Heart right ventricle (tissue), 16 donors: Measurements from ENCODE around the gene CISD1. TPM values are rescaled to one million over a fixed set of nuclear protein-coding genes. Genes with fewer than 3 reads are reported as not detected.
"Not testable (repeated sequence)": the region's sequence is repeated elsewhere in the genome, so short reads cannot be mapped to it uniquely, and the experiment has no call there.

Experiments used
- ATAC-seq, 8 donors: fragments of 200-7000 bp; cut with Tn5 transposase; one replicate each; pipeline ENCODE4 v1.9.1; 2020; ENCODE audit warnings: mild to moderate bottlenecking in 8 of 8, moderate library complexity in 8 of 8, moderate number of reproducible peaks in 1 of 8
- DNase-seq, 2 donors: peaks; one replicate each; pipeline ENCODE4 v3.0.0-alpha.2; 2020
- H3K27ac ChIP-seq, 10 donors: fragments of 200-600 bp; sonication (generic) in 2 of 10; one replicate each; pipeline versions ENCODE4 v1.5.0 to v1.8.0; 2020 to 2022; ENCODE audit warnings: mild to moderate bottlenecking in 3 of 10
- H3K27me3 ChIP-seq, 7 donors: fragments of 200-600 bp; one replicate each; pipeline ENCODE4 v1.8.0; 2021 to 2022; ENCODE audit warnings: mild to moderate bottlenecking in 2 of 7
- H3K36me3 ChIP-seq, 9 donors: fragments of 200-600 bp; sonication (generic) in 1 of 9; one replicate each; pipeline versions ENCODE4 v1.5.0 to v1.8.0; 2020 to 2022; ENCODE audit warnings: mild to moderate bottlenecking in 2 of 9
- H3K4me1 ChIP-seq, 9 donors: fragments of 200-600 bp; sonication (generic) in 1 of 9; one replicate each; pipeline versions ENCODE4 v1.5.0 to v1.8.0; 2020 to 2022; ENCODE audit warnings: mild to moderate bottlenecking in 4 of 9
- H3K4me3 ChIP-seq, 10 donors: fragments of 200-600 bp; sonication (generic) in 2 of 10; one replicate each; pipeline versions ENCODE4 v1.5.0 to v1.8.0; 2020 to 2022; ENCODE audit warnings: mild to moderate bottlenecking in 7 of 10, moderate library complexity in 2 of 10
- H3K9me3 ChIP-seq, 11 donors: fragments of 200-600 bp in 10 of 11; sonication (generic) in 2 of 11; one replicate each; pipeline versions ENCODE4 v1.5.0 to v1.8.0; 2013 to 2022; ENCODE audit warnings: mild to moderate bottlenecking in 2 of 11, control low read depth in 1 of 11, moderate library complexity in 1 of 11
- CTCF ChIP-seq, 9 donors: fragments of 200-600 bp; sonication (generic) in 2 of 9; IDR thresholded peaks; one replicate each; pipeline versions ENCODE4 v1.5.0 to v1.8.0; 2021 to 2022; ENCODE audit warnings: antibody characterized with exemption in 9 of 9, mild to moderate bottlenecking in 5 of 9, moderate library complexity in 1 of 9
- WGBS, 2 donors: extraction: QIAGEN DNeasy Blood & Tissue Kit; methylation state at CpG; one replicate each; pipeline ENCODE4 v1.1.7; 2013; ENCODE audit warnings: inconsistent platforms in 1 of 2; 5-methylcytosine and 5-hydroxymethylcytosine counted together
- intact Hi-C, 10 donors: fragments of 100-400 bp; cut with DNase I; formaldehyde crosslinking; loops; one replicate each; pipeline versions ENCODE4 v1.11.1 to v1.14.2; 2022
- polyA plus RNA-seq, 2 donors: library from polyadenylated mRNA; stranded (reverse); fragments of 200-250 nt; gene quantifications; one replicate each; pipeline ENCODE4 v1.2.3, GENCODE V29; 2013
- total RNA-seq, 10 donors: library from RNA; stranded (reverse); fragmentation: NEBNext Ultra II Directional in 3 of 10; extraction: Animal tissue kit (Norgen Biotek cat#: 25700) in 3 of 10; gene quantifications; one replicate each; pipeline versions ENCODE4 v1.2.1 to v1.2.4, GENCODE V29; 2021 to 2023
- donor health status: Arrhythmogenic right ventricular cardiomyopathy.
- donor health status: ischemic (EF 13 %, LVEDD 7.1; RV severe dilation, severe dysfunction).
- donor health status: healthy with polysubstance abuse.
- donor health status: DM: no; HTN: yes; CAD: no.
- donor health status: DM: no; HTN: no; CAD: no.
- donor health status: ischemic (EF 25% LVEDD 6.9; RV normal size, moderate dysfunction).
- donor health status: ischemic (EF 25% LVEDD 5.7; RV mildly dilated, moderate dysfunction).
- donor health status: healthy.
- donor health status: DM: yes; HTN: yes; CAD: no.
- donor health status: Ischemic cardiomyopathy.
- donor health status: ischemic (EF 35%, LVEDD 5.7; RV mildly dilated, moderate dysfunction).
- donor health status: nonischemic (EF 11% LVEDD 7.7; RV severe dilation, severe dysfunction).
- donor health status: DM: yes; HTN: yes; CAD: no.
- donor health status: PGD.
- donor health status: ischemic (EF 29% LVEDD 5.4; RV normal size, mild dysfunction).
- donor health status: nonischemic (EF 23%, LVEDD 6.1; RV moderate dilation, normal function).

CISD1 gene
- total and polyA plus RNA-seq, 12 donors, result 34.4 to 204 (median 173) TPM

GRCh38 chr10:58241346-58241745 is 27.6 kb upstream of the CISD1 start:
- Histone ChIP-seq H3K27me3 (no peaks in the 10 kb centered on the region), H3K4me3 (no peak overlapping the region), H3K27ac (no peak overlapping the region), H3K9me3 (peaks cover 0 to 6% (median 0%) of the 10 kb centered on the region in 11 donors), H3K36me3 (peaks cover 0 to 13% (median 0%) of the 10 kb centered on the region in 9 donors), H3K4me1 (peaks cover 0 to 25% (median 9%) of the 10 kb centered on the region in 9 donors)
- no peak for TF ChIP-seq CTCF (IDR thresholded peaks at IDR 0.05)
- intact Hi-C loops, result no loop called here
- ATAC-seq, result no peak
- WGBS, 2 donors, result 97% methylated on average over 3 of the region's 3 CpGs
- no peak for DNase-seq

GRCh38 chr10:58243269-58243668 is 25.7 kb upstream of the CISD1 start:
- no peak for TF ChIP-seq CTCF (IDR thresholded peaks at IDR 0.05)
- intact Hi-C loops, result no loop called here
- peaks cover 0 to 25% (median 9%) of the 10 kb centered on the region in 9 donors for H3K4me1 ChIP-seq
- peaks cover 0 to 12% (median 0%) of the 10 kb centered on the region in 11 donors for H3K9me3 ChIP-seq
- no peak overlapping the region for H3K27ac ChIP-seq
- WGBS, 2 donors, result 98% methylated on average over 18 of the region's 18 CpGs
- H3K27me3 ChIP-seq, result no peaks in the 10 kb centered on the region
- ATAC-seq (no peak), DNase-seq (no peak)
- no peak overlapping the region for H3K4me3 ChIP-seq
- H3K36me3 ChIP-seq, result no peaks in the 10 kb centered on the region

- H3K27me3 ChIP-seq, intact Hi-C loops, H3K36me3 ChIP-seq, H3K27ac ChIP-seq, DNase-seq, H3K4me3 ChIP-seq, ATAC-seq: not testable (repeated sequence)
- Histone ChIP-seq H3K9me3 (peaks cover 0 to 12% (median 0%) of the 10 kb centered on the region in 11 donors), H3K4me1 (peaks cover 0 to 25% (median 5%) of the 10 kb centered on the region in 9 donors)
- WGBS, 2 donors, result 95 to 99% methylated on average over 29 to 31 of the region's 31 CpGs
These were observed 25.2 kb upstream of the CISD1 start for GRCh38 chr10:58243801-58244200.

- WGBS, 2 donors, result 98 to 99% methylated on average over 20 to 22 of the region's 28 CpGs
- Histone ChIP-seq H3K9me3 (peaks cover 0 to 12% (median 0%) of the 10 kb centered on the region in 11 donors), H3K4me1 (peaks cover 0 to 22% (median 4%) of the 10 kb centered on the region in 9 donors)
- ATAC-seq, H3K27me3 ChIP-seq, H3K27ac ChIP-seq, H3K36me3 ChIP-seq, intact Hi-C loops, DNase-seq, H3K4me3 ChIP-seq: not testable (repeated sequence)
These were observed 24.7 kb upstream of the CISD1 start for GRCh38 chr10:58244242-58244641.

GRCh38 chr10:58244666-58245065 is 24.3 kb upstream of the CISD1 start:
- WGBS, 2 donors, result 58 to 69% methylated on average over 3 of the region's 3 CpGs
- H3K27me3 ChIP-seq, H3K27ac ChIP-seq, ATAC-seq, H3K4me3 ChIP-seq, intact Hi-C loops, H3K36me3 ChIP-seq, DNase-seq: not testable (repeated sequence)
- Histone ChIP-seq H3K4me1 (peaks cover 0 to 17% (median 4%) of the 10 kb centered on the region in 9 donors), H3K9me3 (peaks cover 0 to 12% (median 0%) of the 10 kb centered on the region in 11 donors)

- no peaks in the 10 kb centered on the region for H3K36me3 ChIP-seq
- DNase-seq (no peak), ATAC-seq (no peak)
- no peaks in the 10 kb centered on the region for H3K27me3 ChIP-seq
- 98 to 99% methylated on average over 4 of the region's 4 CpGs for WGBS, 2 donors
- no peak for TF ChIP-seq CTCF (IDR thresholded peaks at IDR 0.05)
- H3K9me3 ChIP-seq, result peaks cover 0 to 8% (median 0%) of the 10 kb centered on the region in 11 donors
- no peaks in the 10 kb centered on the region for H3K4me1 ChIP-seq
- H3K4me3 ChIP-seq, result no peak overlapping the region
- no peak overlapping the region for H3K27ac ChIP-seq
- intact Hi-C loops, result no loop called here
These were observed 15.8 kb upstream of the CISD1 start for GRCh38 chr10:58253184-58253583.
